ENCODE data around the gene ALG1L2. TPM values are rescaled to one million over a fixed set of nuclear protein-coding genes. Genes with fewer than 3 reads are reported as not detected.
"Not testable (repeated sequence)": the region's sequence is repeated elsewhere in the genome, so short reads cannot be mapped to it uniquely, and the experiment has no call there.

ALG1L2 gene
- total RNA-seq, 4 donors from 2014 or later = not detected

GRCh38 chr3:130091958-130092357 lies 10.3 kb downstream of the ALG1L2 start:
- no peak for TF ChIP-seq CTCF (IDR thresholded peaks at IDR 0.05)
- no peak for DNase-seq (ENCODE audit: low spot score)
- no peak for ATAC-seq (ENCODE audit: low FRiP score)

DNA sequence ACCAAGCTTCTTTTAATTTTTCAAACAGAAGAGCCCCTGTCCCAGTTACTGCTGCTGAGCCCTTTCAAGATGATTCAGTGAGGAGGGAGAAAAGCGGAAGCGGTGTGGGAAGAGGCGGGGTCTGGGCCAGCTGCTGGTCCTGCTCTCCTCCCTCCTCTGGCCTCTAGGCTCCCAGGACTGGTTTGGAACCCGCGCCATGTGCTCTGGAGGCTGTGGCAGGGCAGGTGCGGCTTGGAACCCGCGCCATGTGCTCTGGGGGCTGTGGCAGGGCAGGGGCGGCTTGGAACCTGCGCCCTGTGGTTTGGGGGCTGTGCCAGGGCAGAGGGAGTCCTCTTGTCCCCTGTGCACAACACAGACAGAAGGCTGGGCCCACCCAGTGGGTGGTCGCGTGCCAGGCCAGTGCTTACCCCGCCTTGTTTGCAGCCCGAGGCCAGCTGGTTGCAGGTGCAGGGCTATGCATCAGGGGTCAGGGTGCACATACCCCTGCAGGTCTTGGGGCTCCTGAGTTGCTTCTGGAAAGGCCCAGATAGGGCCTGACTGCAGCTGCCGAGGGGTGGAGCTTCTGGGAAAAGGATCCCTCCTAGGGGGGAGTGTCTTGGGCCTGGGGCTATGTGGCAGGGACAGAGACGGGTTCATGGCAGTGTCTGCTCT lies 12.2 kb downstream of the ALG1L2 start:
- no peak for ATAC-seq (ENCODE audit: low FRiP score)
- DNase-seq (ENCODE audit: low spot score) = no peak
- TF ChIP-seq CTCF (IDR thresholded peaks at IDR 0.05) = no peak

DNA sequence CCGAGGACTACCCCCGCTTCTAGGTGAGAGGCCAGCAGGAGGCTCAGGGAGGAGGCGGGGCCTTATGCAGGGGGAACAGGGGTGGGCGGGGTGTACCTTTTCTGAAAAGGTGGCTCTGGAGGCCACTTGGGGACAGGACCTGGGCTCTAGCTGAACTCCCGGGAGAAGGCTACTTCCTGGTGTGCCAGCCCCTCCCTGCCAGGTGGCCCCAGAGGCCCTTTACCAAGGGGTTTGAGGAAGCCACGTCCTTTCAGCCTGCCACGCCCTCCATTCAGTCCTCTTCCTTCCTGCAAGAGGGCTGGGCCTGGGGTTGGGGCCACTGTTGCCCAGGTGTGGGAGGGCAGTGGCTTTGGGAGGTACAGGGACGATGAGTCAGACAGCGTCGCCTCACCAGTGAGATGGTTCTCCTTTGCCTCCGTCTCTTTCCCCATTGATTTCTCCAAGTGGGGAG lies 12.9 kb downstream of the ALG1L2 start:
- DNase-seq (ENCODE audit: low spot score); ATAC-seq (ENCODE audit: low FRiP score): not testable (repeated sequence)

DNA sequence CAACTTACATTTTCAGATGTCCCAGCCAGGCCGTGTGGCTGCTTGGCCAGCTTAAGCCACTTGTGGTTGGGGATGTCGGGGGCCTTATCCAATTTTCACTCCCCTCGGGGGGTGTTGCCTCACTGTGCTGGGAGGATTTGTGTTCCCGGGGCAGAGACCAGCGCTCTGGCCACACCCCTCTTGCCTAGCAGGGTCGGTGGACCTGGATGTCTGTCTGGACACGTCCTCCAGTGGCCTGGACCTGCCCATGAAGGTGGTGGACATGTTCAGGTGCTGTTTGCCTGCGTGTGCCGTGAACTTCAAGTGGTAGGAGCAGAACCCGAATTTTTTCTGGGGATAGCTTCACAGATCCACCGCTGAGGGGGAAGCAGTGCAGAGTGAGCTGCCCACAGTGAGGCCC lies 14.2 kb downstream of the ALG1L2 start:
- DNase-seq (ENCODE audit: low spot score); ATAC-seq (ENCODE audit: low FRiP score): not testable (repeated sequence)

- DNase-seq (ENCODE audit: low spot score); ATAC-seq (ENCODE audit: low FRiP score): not testable (repeated sequence)
Measured at GRCh38 chr3:130097096-130097495, 15.5 kb downstream of the ALG1L2 start.

DNA sequence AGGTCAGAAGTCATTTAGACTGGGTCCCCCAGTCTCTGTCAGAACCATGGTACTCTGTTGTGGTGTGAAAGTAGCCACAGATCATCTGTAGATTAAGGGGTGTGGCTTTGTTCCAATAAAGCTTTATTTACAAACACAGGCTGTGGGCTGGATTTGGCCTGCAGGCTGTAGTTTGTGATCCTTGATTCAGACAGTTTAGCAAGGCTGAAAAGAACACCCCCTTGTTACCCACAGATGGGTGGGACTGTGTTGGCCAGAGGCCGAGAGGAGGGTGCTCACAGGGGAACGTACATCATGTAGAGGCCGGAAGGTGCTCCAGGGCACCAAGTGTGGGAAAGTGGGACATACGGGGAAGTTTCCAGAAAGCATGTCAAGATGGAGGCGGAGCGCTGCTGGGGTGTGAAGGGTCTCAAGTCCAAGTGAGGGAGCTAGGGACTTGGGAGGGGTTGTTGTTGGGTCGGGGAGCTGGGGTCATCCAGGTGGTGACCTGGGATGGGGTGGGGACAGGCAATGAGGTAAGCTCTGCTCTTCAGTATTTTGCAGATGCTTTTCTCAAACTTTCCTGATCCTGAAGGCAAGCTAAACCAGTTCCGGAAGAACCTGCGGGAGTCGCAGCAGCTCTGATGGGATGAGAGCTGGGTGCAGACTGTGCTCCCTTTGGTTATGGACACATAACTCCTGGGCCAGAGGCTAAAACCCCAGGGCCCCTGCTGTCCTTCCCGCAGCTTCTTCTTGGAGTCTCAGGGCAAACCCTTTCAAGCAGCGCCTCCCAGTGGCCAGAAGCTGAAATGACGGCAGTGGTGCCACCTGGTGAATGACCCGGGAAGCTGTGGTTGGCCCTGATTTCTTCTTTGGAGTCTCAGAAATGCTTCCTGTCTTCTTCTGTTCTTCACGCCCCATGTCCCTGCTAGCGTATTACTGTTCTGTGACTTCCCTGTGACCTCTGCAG lies 16.3 kb downstream of the ALG1L2 start:
- ATAC-seq (ENCODE audit: low FRiP score); DNase-seq (ENCODE audit: low spot score): not testable (repeated sequence)

GRCh38 chr3:130098639-130099385 lies 17.2 kb downstream of the ALG1L2 start:
- ATAC-seq (ENCODE audit: low FRiP score); DNase-seq (ENCODE audit: low spot score): not testable (repeated sequence)

GRCh38 chr3:130102545-130102944 lies 20.9 kb downstream of the ALG1L2 start:
- ATAC-seq (ENCODE audit: low FRiP score); DNase-seq (ENCODE audit: low spot score): not testable (repeated sequence)

DNA sequence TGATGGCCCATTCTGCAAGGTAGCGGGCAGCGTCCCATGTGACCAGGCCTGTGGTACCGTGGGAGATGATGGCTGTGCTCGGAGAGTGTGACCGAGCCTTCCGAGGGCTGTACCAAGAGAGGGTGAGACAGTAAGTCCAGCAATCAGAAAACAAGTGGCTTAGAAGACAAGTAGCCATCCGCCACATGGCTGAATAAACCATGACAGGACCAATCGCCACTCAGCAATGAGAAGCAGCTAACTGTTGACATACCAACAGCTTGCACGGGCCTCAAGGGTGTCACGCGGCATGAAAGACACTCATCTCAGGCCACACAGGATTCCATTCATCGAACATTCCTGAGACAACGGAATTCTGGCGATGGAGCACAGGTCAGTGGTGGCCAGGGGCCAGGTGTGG lies 22.6 kb downstream of the ALG1L2 start:
- ATAC-seq (ENCODE audit: low FRiP score); DNase-seq (ENCODE audit: low spot score): not testable (repeated sequence)

- not testable (repeated sequence) for DNase-seq (ENCODE audit: low spot score); ATAC-seq (ENCODE audit: low FRiP score)
Measured at GRCh38 chr3:130107333-130107995, 25.8 kb downstream of the ALG1L2 start.

GRCh38 chr3:130108836-130109585 lies 27.4 kb downstream of the ALG1L2 start:
- not testable (repeated sequence) for ATAC-seq (ENCODE audit: low FRiP score); DNase-seq (ENCODE audit: low spot score)

DNA sequence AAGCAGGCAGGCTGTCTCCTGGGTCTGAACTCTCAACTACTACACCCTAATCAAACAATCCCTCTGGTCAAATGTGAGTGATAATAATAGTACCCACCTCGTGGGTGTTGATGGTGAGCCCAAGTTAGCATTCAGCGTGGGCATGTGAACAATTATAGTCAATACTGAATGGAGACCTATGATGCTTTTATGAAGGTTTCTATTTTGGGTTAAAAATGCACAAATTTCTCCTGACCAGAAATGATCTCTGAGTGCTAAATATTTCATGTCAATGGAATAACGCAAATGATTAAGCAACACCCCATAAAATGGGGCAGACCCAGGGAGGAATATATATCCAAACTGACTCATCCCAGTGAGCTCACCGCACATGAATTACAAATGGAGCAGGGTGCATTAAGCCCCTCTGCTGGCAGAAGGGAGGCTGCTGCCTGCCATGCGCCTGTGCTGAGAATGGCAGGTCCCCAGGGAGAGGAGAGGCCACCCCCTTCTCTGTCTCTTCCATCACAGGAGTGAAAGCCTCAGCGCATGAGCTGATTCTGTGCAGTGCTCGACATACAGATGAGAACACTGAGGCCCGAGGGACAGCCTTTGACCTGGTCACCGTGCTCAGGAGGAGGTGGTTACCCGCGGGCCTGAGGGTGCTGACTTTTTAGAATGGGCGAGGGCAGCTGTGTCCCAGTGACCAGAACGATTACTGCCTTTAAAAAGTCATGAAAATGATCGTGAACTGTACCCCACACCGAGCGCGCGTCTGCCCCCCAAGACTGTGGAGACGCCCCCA lies 28.9 kb downstream of the ALG1L2 start:
- ATAC-seq (ENCODE audit: low FRiP score); DNase-seq (ENCODE audit: low spot score): not testable (repeated sequence)
